ENCODE measurements around the gene XKR3.

Gene XKR3

GRCh38 chr22:16793831-16794230 is 31.4 kb downstream of the XKR3 start:
- DNase-seq (ENCODE audit: low read depth in 1 of 2, low spot score in 1 of 2): no peak

GRCh38 chr22:16789860-16790493 is 35.2 kb downstream of the XKR3 start:
- TF ChIP-seq CTCF (IDR thresholded peaks at IDR 0.05; ENCODE audit: insufficient read depth, low read length): no peak
- no peak for TF ChIP-seq GABPA (IDR thresholded peaks at IDR 0.05; ENCODE audit: low read depth)
- TF ChIP-seq SPI1 (IDR thresholded peaks at IDR 0.05; ENCODE audit: borderline replicate concordance, low read depth): no peak
- no peak for TF ChIP-seq REST (IDR thresholded peaks at IDR 0.05; ENCODE audit: insufficient replicate concordance, low read depth)
- no peak for TF ChIP-seq POLR2AphosphoS5 (IDR thresholded peaks at IDR 0.05; ENCODE audit: low read depth)
- H3K4me3 ChIP-seq (replicated peaks; ENCODE audit: insufficient read depth, low read length): no peak overlapping the region
- no peaks in the 10 kb centered on the region for H3K27me3 ChIP-seq (ENCODE audit: insufficient read depth, poor library complexity, severe bottlenecking)
- H3K27ac ChIP-seq (replicated peaks): no peak overlapping the region
- no peak for DNase-seq (ENCODE audit: low read depth in 1 of 2, low spot score in 1 of 2)

More at GRCh38 chr22:16793831-16794230, 31.4 kb downstream of the XKR3 start:
- TF ChIP-seq CTCF (IDR thresholded peaks at IDR 0.05; ENCODE audit: insufficient read depth, low read length) (no peak), POLR2AphosphoS5 (IDR thresholded peaks at IDR 0.05; ENCODE audit: low read depth) (no peak), SPI1 (IDR thresholded peaks at IDR 0.05; ENCODE audit: borderline replicate concordance, low read depth) (no peak), REST (IDR thresholded peaks at IDR 0.05; ENCODE audit: insufficient replicate concordance, low read depth) (no peak), GABPA (IDR thresholded peaks at IDR 0.05; ENCODE audit: low read depth) (no peak)
- no peaks in the 10 kb centered on the region for H3K27me3 ChIP-seq (ENCODE audit: insufficient read depth, poor library complexity, severe bottlenecking)
- no peak overlapping the region for H3K4me3 ChIP-seq (replicated peaks; ENCODE audit: insufficient read depth, low read length)
- H3K27ac ChIP-seq (replicated peaks): no peak overlapping the region

GRCh38 chr22:16783930-16784354 is 41.3 kb downstream of the XKR3 start:
- TF ChIP-seq SPI1 (IDR thresholded peaks at IDR 0.05; ENCODE audit: borderline replicate concordance, low read depth) (no peak), REST (IDR thresholded peaks at IDR 0.05; ENCODE audit: insufficient replicate concordance, low read depth) (no peak), CTCF (IDR thresholded peaks at IDR 0.05; ENCODE audit: insufficient read depth, low read length) (peak; percentile 43), GABPA (IDR thresholded peaks at IDR 0.05; ENCODE audit: low read depth) (no peak), POLR2AphosphoS5 (IDR thresholded peaks at IDR 0.05; ENCODE audit: low read depth) (no peak)
- H3K4me3 ChIP-seq (replicated peaks; ENCODE audit: insufficient read depth, low read length): no peak overlapping the region
- H3K27ac ChIP-seq (replicated peaks): no peak overlapping the region
- DNase-seq (ENCODE audit: low read depth in 1 of 2, low spot score in 1 of 2): no peak
- no peaks in the 10 kb centered on the region for H3K27me3 ChIP-seq (ENCODE audit: insufficient read depth, poor library complexity, severe bottlenecking)
